Kidney epithelial cell (primary cell): Measurements from ENCODE around the gene CISH. TPM values are rescaled to one million over a fixed set of nuclear protein-coding genes. Genes with fewer than 3 reads are reported as not detected.

Source experiments
- DNase-seq: peaks from one replicate; pipeline ENCODE4 v3.0.0-alpha.2; 2010; ENCODE audit warnings: low read depth
- H3K27me3 ChIP-seq: 2 replicates; pipeline ENCODE4 v1.6.0; 2011; ENCODE audit warnings: low read length; ENCODE audit not compliant: control insufficient read depth, insufficient read depth
- H3K36me3 ChIP-seq: 2 replicates; pipeline ENCODE4 v1.5.1; 2011; ENCODE audit warnings: low read length; ENCODE audit not compliant: control insufficient read depth, insufficient read depth
- H3K4me3 ChIP-seq: 2 replicates; pipeline ENCODE4 v1.5.1; 2011; ENCODE audit warnings: low read depth, mild to moderate bottlenecking, control low read depth, low read length
- CTCF ChIP-seq: IDR thresholded peaks from 2 replicates; pipeline ENCODE4 v1.5.1; 2011; ENCODE audit warnings: mild to moderate bottlenecking, moderate library complexity, low read length, control low read depth, inconsistent platforms; ENCODE audit not compliant: insufficient read depth, poor library complexity, severe bottlenecking
- total RNA-seq: library from RNA; depleted of rRNA; stranded (reverse); fragments of >200 nt; gene quantifications from 2 replicates; pipeline ENCODE4 v1.2.3, GENCODE V29; 2015

Gene CISH
- total RNA-seq, 1 donor from 2014 or later, result 4.8 TPM

DNA sequence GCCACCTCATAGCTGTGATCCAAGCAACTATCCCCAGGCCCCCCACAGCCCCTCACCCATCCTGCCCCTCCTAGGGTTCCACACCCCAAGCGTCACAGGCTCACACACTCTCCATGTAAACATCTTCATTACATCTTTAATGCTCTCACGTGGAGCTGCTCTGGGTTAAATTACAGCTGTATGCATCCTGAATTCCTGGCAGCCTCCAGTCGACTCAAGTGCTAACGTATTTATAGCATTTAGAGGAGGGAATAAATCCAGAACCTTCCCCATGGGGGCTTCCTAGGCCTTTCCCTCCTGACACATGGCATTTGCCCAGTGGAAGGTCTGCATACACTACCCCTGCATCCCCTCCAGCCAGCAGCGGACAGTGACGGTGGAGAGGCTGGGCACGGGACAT lies 53.7 kb downstream of the CISH start:
- no peak for TF ChIP-seq CTCF
- H3K4me3 ChIP-seq, result no peak overlapping the region
- no peak for DNase-seq
- peaks cover 23% of the 10 kb centered on the region for H3K27me3 ChIP-seq
- H3K36me3 ChIP-seq, result no peaks in the 10 kb centered on the region

DNA sequence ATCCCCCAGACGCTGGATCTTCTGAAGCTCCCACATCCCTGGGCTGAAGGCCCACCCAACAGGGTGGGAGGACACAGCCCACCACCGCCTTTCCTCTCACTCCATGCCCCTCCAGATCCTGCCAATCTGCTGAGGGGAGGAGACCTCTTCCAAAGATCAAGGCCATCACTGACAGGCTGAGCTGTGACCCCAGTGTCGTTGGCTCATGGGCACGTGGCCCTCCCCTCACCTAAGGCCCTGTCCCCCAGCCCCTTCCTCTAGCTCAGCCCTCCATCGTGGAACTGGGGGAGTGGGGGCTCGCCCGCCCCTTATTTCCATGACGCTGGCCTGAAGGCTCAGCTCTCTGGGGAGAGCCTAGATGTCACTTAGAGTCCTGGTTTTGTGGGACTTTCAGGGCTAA lies 54.5 kb downstream of the CISH start:
- Histone ChIP-seq H3K27me3 (peaks cover 23% of the 10 kb centered on the region), H3K36me3 (no peaks in the 10 kb centered on the region), H3K4me3 (no peak overlapping the region)
- no peak for TF ChIP-seq CTCF
- no peak for DNase-seq

Other genes with a start within 250 kb of the CISH start
- 0.21 and 0.55 TPM in 2 replicates for gene CACNA2D2, start 108.1 kb downstream of the CISH start, total RNA-seq
- 5.9 and 11.3 TPM in 2 replicates for gene C3orf18, start 44.0 kb downstream of the CISH start, total RNA-seq
- 15.3 and 15.6 TPM in 2 replicates for gene HEMK1, start 42.3 kb downstream of the CISH start, total RNA-seq
- gene MAPKAPK3, start 5.4 kb upstream of the CISH start, total RNA-seq, result 61.1 and 66.2 TPM in 2 replicates
- 1.4 and 1.7 TPM in 2 replicates for gene DOCK3, start 63.2 kb upstream of the CISH start, total RNA-seq